GM04503 (cell line): ENCODE data around the gene SERP1.

ENCODE experiments used
- DNase-seq: peaks from one replicate; pipeline ENCODE4 v3.0.0-alpha.2; 2012; ENCODE audit warnings: low read depth

Gene SERP1

GRCh38 chr3:150546226-150547044 is at the start of gene SERP1, which contains the start of gene EIF2A:
Gene SERP1, minus strand, starts transcription at chr3:150546496. Its CDS starts 361 bp downstream, at chr3:150546135.
Gene EIF2A, plus strand, starts transcription at chr3:150546787. Its CDS starts 16 bp downstream, at chr3:150546803.
- peak; percentile 95 for DNase-seq

- no peak for DNase-seq
These were observed 47.9 kb upstream of the SERP1 start for GRCh38 chr3:150594150-150594549.

- no peak for DNase-seq
These were observed 43.5 kb upstream of the SERP1 start for GRCh38 chr3:150589759-150590158.

- DNase-seq, result no peak
These were observed 41.9 kb upstream of the SERP1 start for GRCh38 chr3:150588027-150588830.

- no peak for DNase-seq
These were observed 36.7 kb upstream of the SERP1 start for GRCh38 chr3:150583028-150583427.

- no peak for DNase-seq
These were observed 36.3 kb upstream of the SERP1 start for GRCh38 chr3:150582620-150583019.

- no peak for DNase-seq
These were observed 34.9 kb upstream of the SERP1 start for GRCh38 chr3:150581174-150581573.

GRCh38 chr3:150577855-150578254 is 31.6 kb upstream of the SERP1 start:
- no peak for DNase-seq

- no peak for DNase-seq
These were observed 21.0 kb upstream of the SERP1 start for GRCh38 chr3:150567328-150567727.

- no peak for DNase-seq
These were observed 17.9 kb upstream of the SERP1 start for GRCh38 chr3:150564243-150564642.

- no peak for DNase-seq
These were observed 11.4 kb upstream of the SERP1 start for GRCh38 chr3:150557725-150558124.

GRCh38 chr3:150556792-150557191 is 10.5 kb upstream of the SERP1 start:
- DNase-seq, result no peak

- DNase-seq, result no peak
These were observed 9.7 kb upstream of the SERP1 start for GRCh38 chr3:150555859-150556436.

- no peak for DNase-seq
These were observed 897 bp upstream of the SERP1 start for GRCh38 chr3:150547045-150547741.

GRCh38 chr3:150545419-150546225 is 674 bp downstream of the SERP1 start:
- no peak for DNase-seq

GRCh38 chr3:150544726-150545125 is 1.6 kb downstream of the SERP1 start:
- no peak for DNase-seq

GRCh38 chr3:150544041-150544440 is 2.3 kb downstream of the SERP1 start:
- DNase-seq, result peak; percentile 39

- DNase-seq, result no peak
These were observed 2.8 kb downstream of the SERP1 start for GRCh38 chr3:150543531-150543930.

- DNase-seq, result no peak
These were observed 3.2 kb downstream of the SERP1 start for GRCh38 chr3:150543128-150543527.

- no peak for DNase-seq
These were observed 5.3 kb downstream of the SERP1 start for GRCh38 chr3:150540991-150541390.

GRCh38 chr3:150540297-150540696 is 6.0 kb downstream of the SERP1 start:
- no peak for DNase-seq
